B cell (primary cell): Measurements from ENCODE around the gene ZNF627.
"Not testable (repeated sequence)": the region's sequence is repeated elsewhere in the genome, so short reads cannot be mapped to it uniquely, and the experiment has no call there.

Experiments
- CTCF ChIP-seq: fragments of 200-600 bp; IDR thresholded peaks from one replicate; pipeline ENCODE4 v1.8.0; 2022; ENCODE audit warnings: antibody characterized with exemption, mild to moderate bottlenecking
- EZH2 ChIP-seq: IDR thresholded peaks from 2 replicates; pipeline ENCODE4 v1.6.1; 2012; ENCODE audit warnings: borderline replicate concordance, low read depth, mild to moderate bottlenecking, moderate library complexity, low read length; ENCODE audit not compliant: insufficient read depth, poor library complexity, severe bottlenecking

- not testable (repeated sequence) for TF ChIP-seq CTCF, EZH2
These were observed 36.9 kb downstream of the ZNF627 start for GRCh38 chr19:11634018-11634662.
